GM12875 (cell line): ENCODE measurements around the gene SUSD2.

ENCODE experiments used
- H3K4me3 ChIP-seq: one replicate; pipeline ENCODE4 v1.5.1; 2011; ENCODE audit warnings: low read depth, low read length, control low read depth
- TF ChIP-seq, protein P1 (sequence below): IDR thresholded peaks from 2 replicates; pipeline ENCODE4 v1.5.1; 2011; ENCODE audit warnings: low read depth, mild to moderate bottlenecking, control low read depth, inconsistent platforms, low read length, moderate library complexity, borderline replicate concordance; ENCODE audit not compliant: insufficient read depth

SUSD2 gene

DNA sequence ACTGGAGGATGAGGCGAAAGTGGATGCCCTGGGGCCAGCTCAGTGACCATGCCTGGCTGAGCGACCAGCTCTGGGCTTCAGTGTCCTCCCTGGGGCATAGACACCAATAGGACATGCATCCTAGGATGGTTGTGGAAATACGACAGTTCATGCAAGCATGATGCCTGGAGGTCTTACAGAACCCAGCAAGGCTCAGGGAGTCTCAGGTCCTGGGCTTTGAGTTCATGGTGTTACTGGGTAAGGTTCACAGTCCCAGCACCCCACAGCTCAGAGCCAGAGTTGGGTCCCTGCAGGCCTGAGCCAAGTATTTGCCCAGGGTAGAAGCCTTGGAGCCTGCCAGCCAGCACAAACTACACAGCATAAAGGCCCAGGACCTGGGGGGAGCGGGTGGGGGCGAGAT is 4.2 kb upstream of the SUSD2 start:
- H3K4me3 ChIP-seq: no peak overlapping the region
- TF ChIP-seq, protein P1, sequence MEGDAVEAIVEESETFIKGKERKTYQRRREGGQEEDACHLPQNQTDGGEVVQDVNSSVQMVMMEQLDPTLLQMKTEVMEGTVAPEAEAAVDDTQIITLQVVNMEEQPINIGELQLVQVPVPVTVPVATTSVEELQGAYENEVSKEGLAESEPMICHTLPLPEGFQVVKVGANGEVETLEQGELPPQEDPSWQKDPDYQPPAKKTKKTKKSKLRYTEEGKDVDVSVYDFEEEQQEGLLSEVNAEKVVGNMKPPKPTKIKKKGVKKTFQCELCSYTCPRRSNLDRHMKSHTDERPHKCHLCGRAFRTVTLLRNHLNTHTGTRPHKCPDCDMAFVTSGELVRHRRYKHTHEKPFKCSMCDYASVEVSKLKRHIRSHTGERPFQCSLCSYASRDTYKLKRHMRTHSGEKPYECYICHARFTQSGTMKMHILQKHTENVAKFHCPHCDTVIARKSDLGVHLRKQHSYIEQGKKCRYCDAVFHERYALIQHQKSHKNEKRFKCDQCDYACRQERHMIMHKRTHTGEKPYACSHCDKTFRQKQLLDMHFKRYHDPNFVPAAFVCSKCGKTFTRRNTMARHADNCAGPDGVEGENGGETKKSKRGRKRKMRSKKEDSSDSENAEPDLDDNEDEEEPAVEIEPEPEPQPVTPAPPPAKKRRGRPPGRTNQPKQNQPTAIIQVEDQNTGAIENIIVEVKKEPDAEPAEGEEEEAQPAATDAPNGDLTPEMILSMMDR: no peak

DNA sequence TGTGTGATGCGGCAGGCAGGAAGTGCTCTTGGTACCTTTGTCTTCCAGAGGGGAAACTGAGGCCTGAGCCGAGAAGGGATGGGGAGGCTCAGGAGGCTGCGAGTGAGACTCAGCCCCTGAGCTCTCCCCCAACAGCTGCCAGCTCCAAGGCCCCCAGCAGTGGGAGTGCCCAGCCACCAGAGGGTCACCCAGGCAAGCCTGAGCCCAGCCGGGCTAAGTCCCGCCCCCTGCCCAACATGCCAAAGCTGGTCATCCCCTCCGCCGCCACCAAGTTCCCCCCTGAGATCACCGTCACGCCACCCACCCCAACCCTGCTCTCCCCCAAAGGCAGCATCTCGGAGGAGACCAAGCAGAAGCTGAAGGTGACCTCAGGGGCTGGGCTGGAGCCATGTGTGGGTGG is 3.8 kb upstream of the SUSD2 start:
- TF ChIP-seq, protein P1: no peak
- H3K4me3 ChIP-seq: no peak overlapping the region

DNA sequence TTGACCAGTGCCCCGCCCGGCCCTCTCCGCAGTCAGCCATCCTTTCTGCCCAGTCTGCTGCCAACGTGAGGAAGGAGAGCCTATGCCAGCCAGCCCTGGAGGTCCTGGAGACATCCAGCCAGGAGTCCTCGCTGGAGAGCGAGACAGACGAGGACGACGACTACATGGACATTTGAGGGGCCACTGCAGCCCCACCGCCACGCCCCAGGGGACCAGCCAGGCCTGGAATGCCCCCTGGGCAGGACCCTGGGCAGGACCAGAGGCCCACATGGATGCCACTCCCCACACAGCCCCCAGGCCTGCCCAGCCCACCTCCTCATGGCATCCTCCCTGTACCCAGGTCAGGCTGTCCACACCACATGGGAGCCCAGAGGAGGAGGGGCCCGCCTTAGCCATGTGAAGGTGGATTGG is 3.3 kb upstream of the SUSD2 start:
- TF ChIP-seq, protein P1: no peak

DNA sequence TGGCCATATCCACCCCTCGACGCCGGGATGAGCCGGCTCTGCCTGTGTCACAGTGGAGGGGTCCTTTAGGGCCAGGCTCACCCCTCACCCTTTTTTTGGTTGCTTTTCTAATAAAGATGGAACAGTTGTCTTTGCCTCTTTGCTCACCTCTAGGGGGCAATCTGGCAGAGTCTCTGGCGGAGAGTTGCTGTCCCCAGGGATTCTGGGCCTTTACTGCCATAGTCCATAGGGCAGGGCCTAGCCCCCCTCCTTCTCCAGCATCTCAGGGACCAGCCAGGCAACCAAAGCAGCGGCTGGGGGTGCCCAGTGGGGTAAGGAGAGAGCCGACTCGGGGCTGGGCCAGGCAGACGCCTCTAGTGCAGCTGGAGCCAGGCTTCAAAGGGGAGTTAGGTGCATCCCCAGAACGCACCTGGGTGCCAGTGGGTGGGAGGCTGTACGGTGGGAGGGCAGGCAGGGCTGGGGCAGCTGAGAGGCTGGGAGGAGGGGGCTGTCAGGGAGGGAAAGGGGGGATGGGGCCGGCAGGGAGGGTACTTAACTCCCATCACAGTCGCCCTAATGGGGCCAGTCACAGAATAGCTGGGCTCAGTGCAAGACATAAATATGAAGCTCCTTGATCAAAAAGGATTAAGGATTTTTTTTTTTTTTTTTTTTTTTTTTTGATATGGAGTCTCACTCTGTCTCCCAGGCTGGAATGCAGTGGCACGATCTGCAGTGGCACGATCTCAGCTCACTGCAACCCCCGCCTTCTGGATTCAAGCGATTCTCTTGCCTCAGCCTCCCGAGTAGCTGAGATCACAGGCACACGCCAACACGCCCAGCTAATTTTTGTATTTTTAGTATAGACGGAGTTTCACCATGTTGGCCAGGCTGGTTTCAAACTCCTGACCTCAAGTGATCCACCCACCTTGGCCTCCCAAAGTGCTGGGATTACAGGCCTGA is 2.5 kb upstream of the SUSD2 start:
- H3K4me3 ChIP-seq: no peak overlapping the region
- TF ChIP-seq, protein P1: peak; percentile 42

More for the DNA sequence above, 3.3 kb upstream of the SUSD2 start:
- H3K4me3 ChIP-seq: no peak overlapping the region

DNA sequence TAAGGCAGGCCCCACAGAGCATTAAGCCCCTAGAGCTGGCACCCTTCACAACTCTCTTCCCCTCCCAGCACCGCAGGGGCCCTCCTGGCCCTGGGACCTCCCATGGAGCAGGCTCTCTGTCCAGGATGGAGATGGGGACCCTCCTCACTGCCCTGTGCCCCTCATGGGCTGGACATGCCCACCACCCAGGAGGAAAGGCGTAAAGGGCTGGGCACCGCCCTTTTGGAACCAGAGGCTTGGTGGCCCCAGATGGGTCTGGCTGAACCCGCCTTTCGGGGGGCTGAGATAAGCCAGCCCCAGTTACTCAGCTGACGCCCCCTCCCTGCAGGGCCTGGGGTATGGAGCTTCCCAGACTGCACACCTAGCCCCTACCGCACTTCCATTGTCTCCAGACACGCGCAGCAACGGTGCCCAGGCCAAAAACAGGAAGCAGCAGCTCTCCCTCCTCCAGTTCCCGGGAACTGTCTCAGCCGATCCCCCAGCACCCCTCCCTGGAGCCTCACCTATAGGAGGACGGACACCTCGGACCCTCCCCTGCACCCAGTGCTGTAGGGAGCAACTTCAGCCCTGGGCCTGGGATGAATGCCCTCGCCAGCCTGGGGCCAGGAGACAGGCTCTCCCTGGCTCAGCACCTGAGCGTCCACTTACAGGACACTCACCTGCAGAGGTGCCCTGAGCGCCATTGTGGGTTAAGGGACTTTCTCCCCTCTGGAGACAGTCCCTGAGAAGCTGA is 1.6 kb upstream of the SUSD2 start:
- TF ChIP-seq, protein P1: no peak
- H3K4me3 ChIP-seq: no peak overlapping the region

DNA sequence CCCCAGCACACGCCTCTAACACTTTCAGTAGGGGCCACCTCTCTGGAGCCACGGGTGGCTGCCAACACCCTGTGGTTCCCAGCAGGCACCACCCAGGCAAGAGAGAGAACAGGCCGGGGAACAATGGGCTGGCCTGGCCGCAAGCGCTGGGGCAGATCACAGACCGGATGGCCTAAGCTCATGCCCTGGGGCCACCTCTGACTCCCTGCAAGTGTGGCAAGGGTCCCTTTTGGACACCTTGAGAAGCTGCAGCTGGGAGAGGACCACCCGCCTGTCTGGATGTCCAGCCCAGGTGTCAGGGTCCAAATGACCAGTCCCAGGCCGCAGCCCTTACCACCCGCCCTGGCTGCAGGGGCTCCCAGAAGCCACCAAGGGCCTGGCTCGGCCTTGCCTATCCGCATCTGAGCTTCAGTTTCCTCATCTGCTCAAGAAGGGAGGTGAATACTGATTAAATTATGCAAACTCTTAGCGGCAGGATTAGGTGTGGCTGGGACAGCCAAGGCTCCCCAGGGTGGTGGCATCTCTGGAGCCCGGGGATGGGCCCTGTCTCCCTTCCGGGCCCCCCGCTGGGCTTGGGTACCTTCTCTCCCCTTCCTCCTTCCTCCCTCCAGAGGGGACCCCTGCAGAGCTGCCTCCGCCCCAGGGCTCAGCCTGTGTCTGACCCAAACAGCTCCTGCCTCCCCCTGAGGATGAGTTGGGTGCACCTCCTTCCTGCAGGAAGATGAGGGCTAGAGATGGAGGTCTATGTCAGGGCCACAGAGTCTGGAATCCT is 785 bp upstream of the SUSD2 start:
- TF ChIP-seq, protein P1: no peak
- no peak overlapping the region for H3K4me3 ChIP-seq
